GM21825 (cell line): ENCODE data around the gene HCCS.
A peak's percentile ranks its signal among the peaks of the same experiment; 100 is the strongest.

Experiments used
- ATAC-seq: cut with Tn5 transposase; IDR thresholded peaks from one replicate; pipeline ENCODE4 v1.9.1; 2021; ENCODE audit warnings: mild to moderate bottlenecking, moderate library complexity; ENCODE audit not compliant: unreplicated experiment

The HCCS gene

DNA sequence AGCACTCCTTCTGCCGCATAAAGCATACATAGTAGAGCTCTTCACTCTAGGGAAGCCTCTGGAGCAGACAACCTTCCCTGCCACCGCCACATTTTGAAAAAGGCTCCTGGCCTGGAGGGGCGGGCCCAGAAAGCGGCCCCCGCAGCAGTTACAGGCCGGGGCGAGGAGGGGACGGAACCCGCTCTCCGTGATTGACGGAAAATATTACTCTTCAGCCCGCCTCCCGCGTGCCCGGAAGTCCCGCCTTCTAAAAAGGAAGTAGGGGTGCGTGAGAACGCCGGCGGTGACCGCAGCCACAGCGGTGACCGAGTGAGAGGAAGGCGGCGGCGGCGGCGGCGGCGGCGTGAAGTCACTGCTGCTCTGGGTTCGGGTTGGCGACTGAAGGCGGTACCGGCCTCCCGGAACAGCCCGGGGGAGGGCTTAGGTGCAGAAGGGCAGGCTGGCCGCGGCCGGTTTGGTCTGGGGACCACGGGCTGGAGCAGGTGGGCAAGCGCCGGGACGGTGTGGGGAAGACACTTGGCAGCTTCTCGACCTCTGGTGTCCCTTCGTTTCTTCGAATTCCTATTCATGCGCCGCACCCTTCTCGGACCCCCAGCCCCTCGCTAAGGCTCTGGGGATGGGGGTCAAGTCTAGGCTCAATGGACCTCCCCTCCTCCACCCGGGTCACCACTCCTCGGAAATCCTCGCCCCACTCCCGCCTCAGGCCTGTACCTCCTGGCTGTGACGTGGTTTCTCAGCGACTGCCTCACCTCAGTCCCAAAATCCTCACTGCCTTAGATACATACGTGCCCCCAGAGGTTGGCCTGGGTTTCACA is at the start of gene HCCS:
TSS of gene HCCS (plus strand) at position 296 of the 815 bp plus-strand sequence. CDS start 729 bp downstream, outside the sequence.
- peak; percentile 95 for ATAC-seq

DNA sequence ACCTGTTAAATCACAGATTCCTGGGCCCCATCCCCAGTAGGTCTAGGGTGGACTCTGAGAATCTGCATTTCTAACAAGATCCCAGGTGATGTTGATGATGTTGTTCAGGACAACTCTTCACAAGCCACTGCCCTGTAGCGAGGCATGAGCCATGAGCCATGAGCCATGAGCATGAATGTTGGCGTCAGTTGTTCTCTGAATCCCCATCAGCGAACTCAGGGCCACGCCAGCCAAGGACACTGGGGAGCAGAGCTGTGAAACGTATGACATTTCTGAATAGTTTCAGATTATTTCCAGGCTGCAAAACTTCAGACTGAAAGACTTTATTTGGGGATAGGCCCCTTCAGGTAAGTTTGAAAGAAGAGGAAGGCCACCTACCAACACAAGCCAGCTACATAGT is 46.9 kb upstream of the HCCS start:
- ATAC-seq, result no peak

DNA sequence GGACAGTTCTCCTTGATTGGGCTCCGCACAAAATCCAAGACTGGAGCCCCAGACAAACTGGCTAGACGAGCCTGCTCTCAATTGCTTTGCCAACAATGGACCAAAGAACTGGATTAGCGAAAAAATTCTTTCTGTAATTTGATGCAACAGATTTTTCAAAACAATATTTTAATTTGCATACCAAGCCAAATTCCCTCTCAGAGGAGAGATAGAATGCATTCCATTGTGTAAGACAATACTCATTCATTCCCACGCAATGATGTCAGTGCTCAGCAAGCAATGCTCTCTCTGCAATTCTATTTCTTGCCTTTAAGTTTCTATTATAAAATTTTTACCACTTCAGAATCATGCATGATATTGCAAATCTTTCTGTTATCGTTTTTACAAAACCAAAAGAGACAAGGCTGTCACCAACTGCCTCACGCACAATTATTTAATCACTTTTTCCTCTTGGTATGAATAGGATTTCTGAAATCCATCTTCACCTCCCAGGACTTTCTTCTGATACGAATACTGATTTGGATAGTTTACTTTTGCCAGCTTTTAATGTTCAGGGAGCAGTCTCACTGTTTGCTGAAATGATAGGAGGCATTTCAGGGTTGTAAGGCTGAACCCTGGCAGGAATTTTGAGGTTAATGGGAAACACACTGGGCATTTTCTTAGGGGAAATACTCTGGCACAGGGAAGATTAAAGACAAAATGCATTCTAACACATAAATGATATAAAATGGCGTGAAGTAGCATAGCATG is 46.1 kb upstream of the HCCS start:
- no peak for ATAC-seq

DNA sequence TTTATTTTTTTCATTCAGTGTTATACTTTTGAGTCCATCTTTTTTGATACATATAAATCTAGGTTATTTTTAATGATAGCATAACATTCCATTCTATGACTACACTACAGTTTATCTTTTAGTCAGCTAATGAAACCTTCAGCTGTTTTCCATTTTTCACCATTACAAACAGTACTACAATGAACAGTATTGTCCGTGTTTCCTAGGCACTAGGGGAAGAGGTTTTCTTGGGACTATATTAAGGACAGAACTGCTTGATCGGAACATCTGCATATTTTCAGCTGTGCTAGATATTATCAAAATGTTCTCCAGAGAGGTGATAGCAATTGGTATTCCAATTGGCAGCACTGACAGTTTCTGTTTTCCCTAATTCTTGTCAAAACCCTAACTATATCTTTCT is 44.3 kb upstream of the HCCS start:
- no peak for ATAC-seq

DNA sequence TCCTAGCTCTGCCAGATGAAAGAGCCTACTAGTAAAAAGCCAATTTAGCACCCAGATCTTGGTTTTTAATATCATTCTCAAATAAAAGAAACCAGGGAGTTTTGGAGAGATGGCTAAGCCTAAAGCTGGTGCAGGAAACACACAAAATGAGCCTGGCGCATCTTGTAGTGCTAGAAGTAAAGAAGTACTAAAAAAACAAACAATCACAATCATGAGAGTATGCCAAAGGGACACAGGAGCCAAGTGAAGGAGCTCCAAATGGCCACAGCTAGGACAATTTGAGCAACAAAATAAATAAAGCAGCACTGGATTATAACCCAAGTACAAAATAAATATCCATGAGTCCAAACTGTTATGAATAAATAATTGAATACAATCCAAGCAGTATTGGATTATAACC is 37.8 kb upstream of the HCCS start:
- ATAC-seq, result no peak

DNA sequence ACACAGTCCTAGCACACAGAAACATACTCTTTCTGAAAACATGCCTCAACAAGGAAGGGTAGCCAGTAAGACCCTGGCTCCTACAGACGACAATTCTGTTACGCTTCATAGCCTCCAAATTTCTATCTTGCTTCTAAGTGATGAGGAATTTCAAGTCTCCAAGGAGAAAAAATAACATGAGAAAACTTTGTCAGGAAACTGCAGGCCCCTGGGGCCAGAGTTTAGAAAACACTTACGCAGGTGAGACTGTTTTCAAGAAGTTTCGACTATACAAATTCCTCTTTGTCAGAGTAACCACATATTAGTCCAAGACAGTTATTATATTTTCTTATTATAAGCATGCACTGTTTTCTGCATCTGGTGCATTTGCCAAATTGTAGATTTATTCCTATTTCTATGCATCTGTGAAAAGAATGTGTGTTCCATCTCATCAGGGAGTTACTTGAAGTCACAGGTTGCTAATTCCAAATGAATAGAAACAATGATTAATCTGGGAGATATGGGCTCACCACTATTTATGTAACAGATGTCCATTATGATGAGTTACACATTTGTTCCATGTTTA is 30.3 kb upstream of the HCCS start:
- ATAC-seq, result no peak

DNA sequence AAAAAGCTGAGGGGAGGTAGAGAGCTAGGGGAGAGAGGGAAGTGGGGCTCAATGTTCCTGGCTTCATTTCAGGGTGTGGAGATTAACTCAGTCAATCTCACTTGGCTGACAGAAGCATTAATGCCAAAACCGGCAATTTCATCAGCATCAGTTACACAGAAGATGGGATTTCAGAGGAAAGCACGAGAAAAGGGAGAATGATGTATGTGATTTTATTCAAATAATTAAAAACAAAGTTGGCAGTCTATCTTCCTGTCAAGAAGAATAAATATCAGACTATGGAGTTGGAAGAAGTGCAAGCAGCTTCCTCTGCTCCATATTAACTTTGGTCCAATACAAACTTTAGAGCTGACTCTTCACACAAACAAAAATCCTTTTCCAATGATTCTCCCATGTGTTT is 29.6 kb upstream of the HCCS start:
- ATAC-seq, result no peak

DNA sequence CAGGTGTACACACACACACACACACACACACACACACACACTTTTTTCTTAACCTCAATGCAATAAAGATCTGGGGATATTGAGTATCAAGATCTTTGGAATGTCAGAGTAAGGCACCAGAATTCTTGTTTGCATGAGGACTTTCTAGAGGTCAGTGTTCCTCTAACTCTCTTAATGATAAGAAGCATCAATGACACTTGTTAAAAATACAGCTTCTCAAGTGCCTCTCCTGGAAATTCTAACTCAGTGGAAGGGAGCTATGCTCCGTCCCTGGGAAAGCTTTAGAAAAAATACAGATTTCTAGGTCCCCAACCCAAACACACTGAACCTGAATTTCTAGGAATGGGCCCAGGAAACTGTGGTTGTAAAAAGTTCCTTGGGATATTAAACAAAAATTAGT is 25.8 kb upstream of the HCCS start:
- no peak for ATAC-seq

DNA sequence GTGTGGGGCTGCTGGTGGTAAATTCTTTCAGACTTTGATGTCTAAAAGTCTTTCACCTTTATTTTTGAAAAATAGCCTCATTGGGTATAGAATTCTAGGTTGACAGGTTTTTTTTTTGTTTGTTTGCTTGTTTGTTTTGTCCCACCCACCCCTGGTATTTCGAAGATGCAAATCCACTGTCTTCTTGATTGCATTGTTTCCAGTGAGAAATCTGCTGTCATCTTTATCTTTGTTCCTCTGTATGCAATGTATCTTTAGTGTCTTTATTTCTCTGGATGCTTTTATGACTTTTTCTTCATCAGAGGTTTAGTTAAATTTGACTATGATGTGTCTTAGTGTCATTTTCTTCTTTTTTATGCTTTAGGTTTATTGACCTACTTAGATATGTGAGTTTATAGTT is 21.3 kb upstream of the HCCS start:
- ATAC-seq, result no peak

DNA sequence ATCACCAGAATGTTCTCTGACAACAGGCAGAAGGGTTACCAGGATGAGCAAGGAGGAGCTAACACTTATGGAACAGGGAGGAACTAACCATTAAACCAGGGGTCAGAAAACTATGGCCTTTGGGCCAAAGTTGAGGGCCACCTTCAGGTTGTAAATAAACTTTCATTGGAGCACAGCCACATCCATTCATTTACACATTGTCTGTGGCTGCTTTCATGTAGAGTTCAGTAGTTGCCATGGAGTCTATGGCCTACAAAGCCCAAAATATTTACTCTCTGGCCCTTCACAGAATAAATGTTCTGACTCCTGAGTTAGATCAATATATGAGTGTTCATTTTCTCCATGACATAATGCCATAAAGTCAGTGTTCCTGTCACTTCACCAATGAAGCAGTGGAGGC is 13.2 kb upstream of the HCCS start:
- no peak for ATAC-seq

DNA sequence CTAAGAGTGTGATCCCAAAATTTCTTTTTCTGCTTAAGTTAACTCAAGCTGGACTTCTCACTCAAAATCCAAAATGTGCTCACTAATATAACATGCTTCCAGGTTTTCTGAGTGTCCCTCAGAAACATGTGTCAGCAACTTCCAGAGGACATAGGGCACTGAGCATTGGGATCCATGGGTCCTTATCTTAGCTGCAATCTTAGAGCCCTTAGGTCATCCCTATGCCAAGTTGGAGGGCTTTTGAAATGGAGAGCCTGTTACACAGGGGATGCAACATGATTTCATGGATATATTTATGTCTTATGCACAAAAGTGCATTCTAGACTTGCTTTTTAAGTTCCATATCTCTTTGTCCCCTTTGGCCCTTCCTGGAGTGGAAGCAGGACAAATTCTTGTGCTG is 11.7 kb upstream of the HCCS start:
- no peak for ATAC-seq

DNA sequence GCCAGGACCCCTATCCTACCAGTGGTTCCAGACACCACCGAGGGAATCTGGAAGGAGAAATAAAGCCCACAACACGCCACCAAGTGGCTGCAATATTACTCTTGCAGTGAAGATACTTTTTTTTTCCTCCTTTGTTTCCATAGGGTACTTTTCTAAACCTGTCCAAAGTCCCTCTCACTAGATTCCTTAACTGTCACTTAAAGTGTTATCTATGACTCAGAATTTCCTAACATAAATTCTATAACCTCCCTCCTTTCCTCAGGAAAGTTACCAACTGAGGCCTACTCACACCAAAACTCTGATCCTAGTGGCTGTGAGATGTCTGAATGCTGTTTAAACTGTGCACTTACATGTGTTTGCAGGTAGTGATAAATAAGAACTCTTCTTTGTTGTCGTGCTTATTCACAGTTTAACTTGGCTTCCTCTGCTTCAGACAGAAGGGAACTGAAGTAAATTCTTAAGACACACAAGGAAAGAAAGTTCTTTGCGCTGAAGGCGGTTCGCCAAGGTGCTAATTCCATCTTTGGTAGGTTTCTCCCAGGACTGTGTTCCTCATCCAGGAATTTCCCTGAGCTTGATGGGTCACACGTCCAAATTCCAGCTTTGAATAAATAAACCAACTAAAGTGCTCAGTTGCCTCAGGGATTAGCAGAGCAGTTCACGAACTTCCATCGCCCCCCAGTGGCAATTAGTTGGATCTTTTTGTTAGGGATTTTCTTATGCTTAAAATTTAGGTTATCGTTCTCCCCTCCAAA is 10.7 kb upstream of the HCCS start:
- no peak for ATAC-seq

DNA sequence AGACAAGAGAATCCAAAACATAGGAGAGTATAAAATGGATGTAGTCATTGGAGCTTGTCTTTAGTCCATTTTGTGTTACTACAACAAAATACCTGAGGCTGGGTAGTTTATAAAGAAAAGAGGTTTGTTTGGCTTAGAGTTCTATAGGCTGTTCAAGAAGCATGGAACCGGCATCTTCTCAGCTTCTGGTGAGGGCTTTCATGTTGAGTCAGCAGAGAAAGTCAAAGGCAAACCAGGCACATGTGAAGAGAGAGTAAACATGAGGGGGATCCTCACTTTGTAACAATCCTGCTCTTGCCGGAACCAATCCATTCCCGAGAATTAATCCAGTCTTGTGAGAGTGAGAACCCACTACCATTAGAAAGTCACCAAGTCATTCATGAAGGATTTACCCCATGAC is 8.1 kb upstream of the HCCS start:
- ATAC-seq, result no peak

DNA sequence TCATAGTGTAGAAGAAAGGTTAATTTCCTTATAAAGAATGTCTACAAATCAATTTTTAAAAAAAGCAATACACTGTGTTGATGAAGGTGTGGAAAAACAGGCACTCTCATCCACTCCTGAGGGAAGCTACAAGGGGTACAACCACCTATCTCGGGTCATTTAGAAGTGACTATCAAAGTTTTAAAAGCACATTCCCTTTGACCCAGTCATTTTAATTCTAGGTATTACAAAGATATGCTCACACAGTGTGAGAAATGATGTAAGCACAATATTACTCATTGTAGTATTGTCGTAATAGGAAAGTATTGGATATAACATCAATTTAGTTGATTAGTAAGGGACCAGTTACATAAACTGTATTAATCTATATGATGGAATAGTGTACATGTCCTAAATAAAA is 7.4 kb upstream of the HCCS start:
- no peak for ATAC-seq

DNA sequence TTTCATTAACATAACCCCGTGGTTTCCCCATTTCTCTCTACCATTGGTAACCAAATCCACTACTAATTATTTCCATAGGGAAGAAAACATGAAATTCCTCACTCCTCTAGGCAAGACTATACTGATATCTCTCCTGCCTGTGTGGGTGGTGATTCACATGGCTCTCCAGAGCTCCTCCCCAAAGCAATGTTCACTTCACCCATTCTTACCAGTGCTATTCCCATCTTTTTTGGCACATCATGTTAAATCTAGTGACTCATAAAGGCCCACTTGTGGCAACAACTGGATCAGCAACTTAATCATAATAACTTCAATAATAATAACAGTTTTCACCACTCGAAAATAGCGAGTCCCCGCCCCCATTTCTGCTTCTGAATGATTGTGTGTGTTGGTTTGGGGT is 6.1 kb upstream of the HCCS start:
- ATAC-seq, result no peak

DNA sequence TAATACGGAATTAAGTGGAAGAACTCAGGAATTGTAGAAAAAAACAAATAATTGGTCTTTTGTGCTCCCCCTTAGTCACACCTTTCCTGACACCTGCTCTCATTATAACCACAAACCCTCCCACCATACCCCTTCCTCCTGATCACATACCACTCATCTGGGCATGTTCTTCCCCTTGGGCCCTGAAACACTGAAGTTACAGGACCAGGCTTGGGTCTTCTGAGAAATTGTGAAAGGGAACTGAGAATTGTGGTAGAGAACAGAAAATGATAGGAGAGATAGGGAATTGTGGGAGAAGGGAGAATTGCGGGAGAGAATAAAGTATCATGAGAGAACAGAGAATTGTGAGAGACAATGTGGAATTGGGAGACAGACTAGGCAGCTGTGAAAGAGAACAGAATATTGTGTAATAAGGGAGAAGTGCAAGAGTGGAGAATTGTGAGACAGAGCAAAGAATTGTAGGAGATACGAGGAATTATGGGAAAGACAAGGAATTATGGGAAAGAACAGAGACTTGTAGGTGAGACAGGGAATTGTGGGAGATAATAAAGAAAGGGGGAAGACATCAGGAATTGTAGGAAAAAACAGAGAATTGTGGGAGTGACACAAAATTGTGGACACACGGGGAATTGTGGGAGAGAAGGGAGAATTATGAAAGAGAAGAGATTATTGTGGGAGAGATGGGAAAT is 2.7 kb upstream of the HCCS start:
- no peak for ATAC-seq

DNA sequence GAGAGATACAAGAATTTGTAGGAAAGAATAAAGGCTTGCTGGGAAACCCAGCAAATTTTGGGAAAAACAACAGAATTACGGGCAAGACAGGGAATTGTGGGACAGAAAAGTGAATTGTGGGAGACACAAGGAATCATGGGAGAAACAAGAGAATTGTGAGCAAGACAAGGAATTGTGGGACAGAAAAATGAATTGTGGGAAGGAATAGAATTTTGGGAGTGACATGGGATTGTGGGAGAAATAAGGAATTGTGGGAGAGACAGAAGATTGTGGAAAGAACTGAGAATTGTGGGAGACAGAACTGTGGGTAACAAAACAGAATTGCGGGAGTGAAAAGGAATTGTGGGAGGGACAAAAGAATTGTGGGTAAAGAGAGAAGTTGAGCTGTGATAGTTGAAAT is 1.2 kb upstream of the HCCS start:
- no peak for ATAC-seq

DNA sequence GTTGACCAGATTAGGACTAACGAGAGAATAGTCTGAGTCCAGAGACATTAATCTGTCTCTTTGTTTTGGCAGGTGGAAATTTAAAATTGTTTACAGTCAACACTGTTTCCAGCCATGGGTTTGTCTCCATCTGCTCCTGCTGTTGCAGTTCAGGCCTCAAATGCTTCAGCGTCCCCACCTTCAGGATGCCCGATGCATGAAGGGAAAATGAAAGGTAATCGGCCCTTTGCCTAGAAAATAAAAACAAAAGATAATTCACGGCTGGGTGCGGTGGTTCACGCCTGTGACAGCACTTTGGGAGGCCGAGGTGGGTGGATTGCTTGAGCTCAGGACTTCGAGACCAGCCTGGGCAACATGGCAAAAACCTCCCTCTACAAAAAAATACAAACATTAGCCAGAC is 815 bp downstream of the HCCS start:
- ATAC-seq, result no peak

DNA sequence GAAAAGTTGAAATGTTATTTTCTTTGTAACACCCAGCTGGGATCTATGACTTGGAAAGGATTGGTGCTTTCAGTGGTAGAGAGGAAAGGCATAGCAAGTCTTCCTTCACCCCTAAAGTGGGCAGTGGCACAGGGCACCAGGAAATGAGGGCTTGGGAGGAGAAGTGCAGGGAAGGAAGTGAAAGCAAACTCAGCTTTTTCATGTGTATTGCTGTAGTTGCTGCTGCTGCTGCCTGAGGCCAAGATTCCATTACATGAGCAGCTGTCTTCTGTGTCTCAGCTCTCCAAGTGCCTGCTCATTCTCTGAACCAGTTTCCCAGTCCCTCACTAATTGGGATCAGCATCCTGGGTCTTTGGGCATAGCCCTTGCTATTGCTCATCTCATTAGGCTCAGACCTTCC is 2.6 kb downstream of the HCCS start:
- no peak for ATAC-seq

DNA sequence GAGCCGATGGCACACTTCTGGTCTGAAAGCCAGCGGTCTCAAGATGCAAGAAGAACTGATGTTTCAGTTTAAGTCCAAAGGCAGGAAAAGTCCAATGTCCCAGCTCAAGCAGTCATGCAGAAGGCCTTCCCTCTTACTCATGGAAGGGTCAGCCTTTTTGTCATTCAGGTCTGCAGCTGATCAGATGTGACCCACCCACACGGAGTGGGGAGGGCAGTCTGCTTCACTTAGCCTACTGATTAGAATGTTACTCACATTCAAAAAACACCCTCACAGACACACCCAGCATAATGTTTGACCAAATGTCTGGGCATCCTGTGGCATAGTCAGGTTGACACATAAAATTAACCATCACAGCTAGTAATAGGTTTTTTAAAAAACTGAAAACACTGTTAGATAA is 6.6 kb downstream of the HCCS start:
- ATAC-seq, result no peak
